HG02763 (cell line): ENCODE data around the gene RAD9A.
"Not testable (repeated sequence)": the region's sequence is repeated elsewhere in the genome, so short reads cannot be mapped to it uniquely, and the experiment has no call there.

Experiments
- ATAC-seq: cut with Tn5 transposase; IDR thresholded peaks from one replicate; pipeline ENCODE4 v1.9.1; 2021; ENCODE audit warnings: mild to moderate bottlenecking, moderate library complexity; ENCODE audit not compliant: unreplicated experiment

The RAD9A gene

DNA sequence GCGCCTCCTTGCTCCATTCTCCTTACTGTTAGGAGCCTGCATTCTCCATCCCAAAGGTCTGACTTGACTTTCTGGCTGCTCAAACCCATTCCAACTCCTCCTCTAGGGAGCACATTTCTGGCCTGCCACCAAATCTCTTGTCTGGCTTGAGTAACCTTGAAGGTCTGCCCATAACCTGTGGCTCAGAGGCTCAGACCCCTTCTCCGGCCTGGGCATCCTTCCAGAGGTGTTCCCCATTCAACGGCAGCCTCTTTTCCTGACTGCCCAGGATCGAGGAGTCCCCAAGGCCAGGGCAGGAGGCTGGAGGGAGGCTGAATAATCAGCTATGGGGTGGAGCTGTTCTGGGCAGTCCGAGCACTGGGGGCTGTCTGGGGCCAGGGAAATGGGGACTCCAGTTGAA is 2.2 kb downstream of the RAD9A start:
- no peak for ATAC-seq

DNA sequence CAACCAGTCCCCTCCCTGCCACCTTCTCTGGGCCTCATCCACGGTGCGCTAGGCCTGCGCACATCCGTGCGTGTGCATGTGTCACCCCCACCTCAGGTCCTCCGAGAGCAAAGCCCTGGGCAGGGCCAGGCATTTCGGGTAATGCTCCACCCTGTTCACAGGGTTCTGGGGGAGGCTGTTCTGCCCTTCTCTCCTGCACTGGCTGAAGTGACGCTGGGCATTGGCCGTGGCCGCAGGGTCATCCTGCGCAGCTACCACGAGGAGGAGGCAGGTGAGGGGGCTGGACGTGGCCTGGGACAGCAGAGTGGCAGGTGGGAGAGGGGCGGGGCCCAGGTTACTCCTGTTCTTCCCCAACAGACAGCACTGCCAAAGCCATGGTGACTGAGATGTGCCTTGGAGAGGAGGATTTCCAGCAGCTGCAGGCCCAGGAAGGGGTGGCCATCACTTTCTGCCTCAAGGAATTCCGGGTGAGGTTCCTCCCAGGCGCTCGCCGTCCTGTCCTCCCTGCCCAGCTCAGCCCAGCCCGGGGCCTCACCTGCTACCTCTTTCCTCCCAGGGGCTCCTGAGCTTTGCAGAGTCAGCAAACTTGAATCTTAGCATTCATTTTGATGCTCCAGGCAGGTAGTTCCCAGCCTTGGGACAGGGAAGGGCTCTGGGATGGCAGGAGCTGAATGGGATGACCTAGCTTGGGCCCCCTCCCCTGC is 3.9 kb downstream of the RAD9A start:
- no peak for ATAC-seq

DNA sequence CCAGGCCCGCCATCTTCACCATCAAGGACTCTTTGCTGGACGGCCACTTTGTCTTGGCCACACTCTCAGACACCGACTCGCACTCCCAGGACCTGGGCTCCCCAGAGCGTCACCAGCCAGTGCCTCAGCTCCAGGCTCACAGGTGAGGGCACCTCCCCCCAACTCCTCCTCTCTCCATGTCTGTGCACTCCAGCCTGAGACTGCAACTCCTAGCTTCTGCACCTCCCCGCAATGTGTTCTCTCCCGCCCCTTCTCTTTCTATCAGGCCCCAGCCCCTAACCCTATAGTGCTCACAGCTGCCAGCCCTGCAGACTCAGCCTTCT is 4.4 kb downstream of the RAD9A start:
- ATAC-seq = no peak

DNA sequence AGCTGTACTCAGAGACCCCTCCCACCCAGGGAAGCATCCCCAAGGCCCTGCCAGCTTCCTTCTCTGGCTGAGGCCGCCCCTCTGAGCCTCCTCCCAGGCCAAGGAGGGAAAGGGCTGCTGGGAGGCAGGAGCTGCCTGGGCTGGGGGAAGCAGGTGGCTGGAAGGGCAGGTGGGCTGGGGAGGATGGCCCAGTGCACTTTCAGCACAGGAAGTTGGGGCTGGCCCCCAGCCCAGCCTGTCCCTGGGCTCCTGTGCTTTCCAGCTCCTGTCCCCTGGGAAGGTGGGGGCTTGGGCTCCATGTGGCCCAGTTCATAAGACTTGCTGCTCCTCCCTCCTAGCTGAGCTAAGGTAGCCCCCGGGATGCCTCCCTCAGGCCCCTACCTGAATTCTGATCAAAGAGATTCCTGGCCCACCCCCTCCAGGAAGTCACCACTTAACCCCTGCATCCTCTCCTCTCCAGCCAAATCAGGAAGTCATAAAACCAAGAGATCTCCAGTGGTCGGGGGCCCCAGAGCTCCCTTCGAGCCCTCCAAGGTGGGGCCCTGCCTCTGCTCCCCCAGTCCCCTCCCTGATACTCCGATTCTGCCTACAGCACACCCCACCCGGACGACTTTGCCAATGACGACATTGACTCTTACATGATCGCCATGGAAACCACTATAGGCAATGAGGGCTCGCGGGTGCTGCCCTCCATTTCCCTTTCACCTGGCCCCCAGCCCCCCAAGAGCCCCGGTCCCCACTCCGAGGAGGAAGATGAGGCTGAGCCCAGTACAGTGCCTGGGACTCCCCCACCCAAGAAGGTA is 5.0 kb downstream of the RAD9A start:
- ATAC-seq = no peak

DNA sequence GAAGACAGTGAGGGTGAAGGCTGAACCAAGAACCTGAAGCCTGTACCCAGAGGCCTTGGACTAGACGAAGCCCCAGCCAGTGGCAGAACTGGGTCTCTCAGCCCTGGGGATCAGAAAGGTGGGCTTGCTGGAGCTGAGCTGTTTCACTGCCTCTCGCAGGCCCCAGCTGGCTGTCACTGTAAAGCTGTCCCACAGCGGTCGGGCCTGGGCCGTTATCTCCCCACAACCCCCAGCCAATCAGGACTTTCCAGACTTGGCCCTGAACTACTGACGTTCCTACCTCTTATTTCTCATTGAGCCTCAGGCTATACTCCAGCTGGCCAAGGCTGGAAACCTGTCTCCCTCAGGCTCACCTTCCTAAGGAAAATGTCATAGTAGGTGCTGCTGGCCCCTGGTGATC is 5.8 kb downstream of the RAD9A start:
- ATAC-seq = no peak

DNA sequence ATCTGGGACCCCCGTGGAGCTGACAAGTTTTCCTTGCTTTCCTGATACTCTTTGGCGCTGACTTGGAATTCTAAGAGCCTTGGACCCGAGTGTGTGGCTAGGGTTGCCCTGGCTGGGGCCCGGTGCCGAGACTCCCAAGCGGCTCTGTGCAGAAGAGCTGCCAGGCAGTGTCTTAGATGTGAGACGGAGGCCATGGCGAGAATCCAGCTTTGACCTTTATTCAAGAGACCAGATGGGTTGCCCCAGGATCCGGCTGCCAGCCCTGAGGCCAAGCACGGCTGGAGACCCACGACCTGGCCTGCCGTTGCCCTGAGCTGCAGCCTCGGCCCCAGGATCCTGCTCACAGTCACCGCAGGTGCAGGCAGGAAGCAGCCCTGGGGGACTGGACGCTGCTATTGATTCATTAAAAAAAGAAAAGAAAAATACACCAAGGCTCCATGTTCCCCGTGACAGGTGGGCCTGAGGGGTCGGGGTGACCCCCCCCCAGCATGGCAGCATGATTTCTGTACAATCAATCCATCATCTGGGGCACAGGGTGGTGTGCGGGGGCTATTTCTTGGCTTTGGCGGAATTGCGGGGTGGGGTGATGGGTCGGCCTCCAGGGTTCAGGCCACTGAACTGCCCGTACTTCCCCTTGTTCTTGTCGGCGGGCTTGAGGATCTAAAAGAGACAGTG is 6.3 kb downstream of the RAD9A start:
- no peak for ATAC-seq

DNA sequence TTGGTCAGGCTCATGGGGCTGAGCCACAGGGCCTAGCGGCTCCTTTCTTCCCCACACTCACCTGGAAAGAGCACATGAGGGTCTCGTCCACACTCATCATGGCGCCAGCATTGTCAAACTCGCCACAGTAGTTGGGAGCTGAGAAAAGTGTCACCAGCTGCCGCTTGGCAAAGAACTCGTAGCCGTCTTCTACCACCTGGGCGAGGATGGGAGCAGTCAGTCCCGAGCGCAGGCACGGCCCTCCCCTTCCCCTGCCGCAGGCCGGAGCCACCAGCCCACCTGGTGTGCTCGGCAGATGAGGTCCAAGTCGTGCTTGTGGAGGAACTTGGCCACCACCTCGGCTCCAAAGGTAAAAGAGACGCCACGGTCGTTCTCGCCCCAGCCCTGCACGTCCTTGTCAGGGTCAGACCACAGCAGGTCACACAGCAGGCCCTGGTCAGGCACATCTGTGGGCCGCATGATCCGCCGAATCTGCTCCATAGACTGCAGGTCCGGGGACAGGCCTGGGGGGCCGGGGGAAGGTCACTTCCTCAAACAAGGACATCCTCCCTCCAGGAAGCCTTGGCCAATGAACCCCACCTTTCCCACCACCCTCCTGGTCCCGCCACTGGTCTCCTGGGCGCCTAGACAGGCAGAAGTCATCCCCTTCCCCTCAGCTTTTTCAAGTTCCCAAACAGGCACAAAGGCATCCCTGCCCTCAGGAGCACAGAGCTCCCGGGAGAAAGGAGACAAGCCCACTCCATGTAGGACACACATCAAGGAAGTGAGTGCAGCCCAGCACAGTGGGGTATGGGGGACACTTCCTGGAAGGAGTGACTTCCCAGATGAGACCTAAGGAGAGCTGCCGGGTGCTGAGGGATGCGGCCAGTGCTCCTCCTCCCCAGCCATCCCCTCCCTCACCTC is 7.1 kb downstream of the RAD9A start:
- no peak for ATAC-seq

DNA sequence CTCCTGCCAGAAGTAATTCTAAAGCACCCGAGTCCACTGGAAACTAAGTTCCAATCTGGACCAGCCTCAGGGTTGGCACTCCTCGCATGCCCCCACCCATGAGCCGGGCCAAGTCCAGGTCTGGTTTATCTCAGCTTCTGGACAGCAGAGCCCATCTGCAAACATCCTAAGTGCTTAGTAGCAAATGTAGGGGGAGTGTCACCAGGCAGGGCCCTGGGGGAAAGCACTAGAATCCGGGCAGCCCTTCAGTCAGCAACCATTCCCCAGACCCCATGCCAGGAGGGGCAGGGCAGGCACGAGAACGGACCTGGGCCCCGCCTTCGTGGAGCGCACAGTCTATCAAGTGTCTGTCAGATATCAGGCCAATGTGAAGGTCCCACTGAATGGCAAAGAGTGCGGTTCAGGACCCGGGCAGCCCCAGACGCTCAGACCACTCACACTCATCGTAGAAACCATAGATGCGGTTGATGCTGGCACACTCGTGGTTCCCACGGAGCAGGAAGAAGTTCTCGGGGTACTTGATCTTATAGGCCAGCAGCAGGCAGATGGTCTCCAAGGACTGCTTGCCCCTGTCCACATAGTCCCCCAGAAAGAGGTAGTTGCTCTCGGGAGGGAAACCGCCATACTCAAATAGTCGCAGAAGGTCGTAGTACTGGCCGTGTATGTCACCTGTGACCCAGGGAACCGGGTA is 8.6 kb downstream of the RAD9A start:
- no peak for ATAC-seq

DNA sequence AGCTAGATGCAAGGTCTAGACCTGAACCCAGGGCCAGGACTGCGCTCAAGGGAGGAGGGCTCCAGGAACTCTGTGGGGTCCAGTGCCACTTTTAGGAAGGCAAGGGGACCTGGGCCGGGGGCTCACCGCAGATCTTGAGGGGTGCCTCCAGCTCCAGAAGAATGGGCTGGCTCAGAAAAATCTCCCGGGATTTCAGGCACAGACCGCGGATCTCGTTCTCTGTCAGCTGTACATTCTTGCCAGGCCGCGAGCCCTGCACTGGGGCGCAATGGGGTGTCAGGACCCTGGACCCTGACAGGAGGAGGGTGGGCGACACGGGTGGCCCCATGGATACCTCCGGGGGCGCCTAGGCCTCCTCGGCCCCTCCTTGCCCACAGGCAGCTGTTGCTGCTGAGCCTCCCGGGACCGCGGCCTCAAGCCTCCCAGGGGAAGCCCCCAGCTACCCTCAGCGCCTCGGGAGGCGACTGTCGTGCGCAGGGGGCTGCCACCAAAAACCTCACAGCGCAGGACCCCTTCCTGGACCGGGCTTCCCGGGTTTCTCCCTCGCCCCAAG is 9.2 kb downstream of the RAD9A start:
- peak; percentile 8 for ATAC-seq

DNA sequence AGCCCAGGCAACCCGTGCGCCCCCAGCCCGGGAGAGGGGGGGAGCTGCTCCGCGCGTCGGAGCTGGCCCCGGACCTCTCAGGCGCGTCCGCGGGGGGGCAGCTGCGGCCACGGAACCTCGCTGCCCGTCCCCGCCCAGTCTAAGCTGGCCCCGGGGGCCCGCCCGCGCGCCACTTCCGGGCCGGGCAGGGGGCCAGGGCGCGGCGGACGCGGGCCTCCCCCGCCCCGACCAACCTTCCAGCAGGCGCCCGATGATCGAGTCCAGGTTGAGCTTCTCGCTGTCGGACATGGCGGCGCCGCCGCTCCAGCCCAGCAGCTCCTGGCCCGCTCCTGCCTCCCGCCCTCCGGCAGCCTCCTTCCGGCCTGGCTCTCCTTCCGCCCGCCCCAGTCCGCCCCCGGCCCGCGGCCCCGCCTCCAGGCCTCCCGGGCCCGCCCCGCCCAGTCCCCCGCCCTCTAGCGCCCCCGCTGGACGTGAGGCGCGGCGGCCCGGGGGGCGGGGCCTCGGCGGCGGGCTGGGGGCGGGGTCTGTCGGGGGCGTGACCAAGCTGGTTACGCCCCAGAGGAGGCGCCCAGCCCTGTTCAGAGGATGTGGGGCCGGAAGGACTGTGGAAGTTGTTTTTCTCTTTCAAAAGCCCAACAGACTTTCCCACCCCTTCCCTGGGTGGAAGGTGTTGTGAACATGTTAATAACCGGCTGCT is 9.9 kb downstream of the RAD9A start, which contains the start of gene PPP1CA:
TSS of gene PPP1CA (minus strand) at position 364 of the 697 bp plus-strand sequence. CDS start at position 288, 76 bp downstream.
- peak; percentile 67 for ATAC-seq

DNA sequence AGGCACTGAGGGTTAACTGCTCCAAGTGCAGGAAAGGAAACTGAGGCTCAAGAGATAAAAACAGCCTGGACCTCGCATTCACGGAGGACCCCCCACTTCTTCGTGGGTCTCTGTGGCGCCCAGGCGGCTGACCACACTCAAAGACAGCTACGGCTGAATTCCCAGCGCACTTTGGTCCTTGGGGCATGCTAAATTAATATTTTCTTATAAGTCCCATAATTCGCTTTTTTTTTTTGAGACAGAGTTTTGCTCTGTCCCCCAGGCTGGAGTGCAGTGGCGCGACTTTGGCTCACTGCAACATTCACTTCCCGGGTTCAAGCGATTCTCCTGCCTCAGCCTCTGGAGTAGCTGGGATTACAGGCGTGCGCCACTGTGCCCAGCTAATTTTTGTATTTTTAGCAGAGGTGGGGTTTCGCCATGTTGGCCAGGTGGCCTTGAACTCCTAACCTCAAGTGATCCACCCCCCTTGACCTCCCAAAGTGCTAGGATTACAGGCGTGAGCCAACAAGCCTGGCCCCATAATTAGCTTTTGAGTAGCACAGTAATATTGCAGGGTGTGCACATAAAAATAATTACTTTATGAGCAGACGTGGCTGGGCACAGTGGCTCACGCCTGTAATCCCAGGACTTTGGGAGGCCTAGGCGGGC is 10.5 kb downstream of the RAD9A start:
- ATAC-seq = not testable (repeated sequence)

DNA sequence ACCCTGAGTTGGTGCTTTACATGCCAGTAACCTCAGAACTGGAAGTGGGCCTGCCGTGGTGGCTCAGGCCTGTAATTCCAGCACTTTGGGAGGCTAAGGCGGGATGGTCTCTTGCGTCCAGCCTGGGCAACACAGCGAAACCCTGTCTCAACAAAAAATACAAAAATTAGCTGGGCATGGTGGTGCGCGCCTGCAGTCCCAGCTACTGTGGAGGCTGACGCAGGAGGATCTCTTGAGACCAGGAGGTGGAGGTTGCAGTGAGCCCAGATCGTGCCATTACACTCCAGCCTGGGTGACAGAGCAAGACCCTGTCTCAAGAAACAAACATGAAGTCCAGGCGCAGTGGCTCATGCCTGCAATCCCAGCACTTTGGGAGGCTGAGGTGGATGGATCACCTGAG is 11.3 kb downstream of the RAD9A start:
- not testable (repeated sequence) for ATAC-seq

DNA sequence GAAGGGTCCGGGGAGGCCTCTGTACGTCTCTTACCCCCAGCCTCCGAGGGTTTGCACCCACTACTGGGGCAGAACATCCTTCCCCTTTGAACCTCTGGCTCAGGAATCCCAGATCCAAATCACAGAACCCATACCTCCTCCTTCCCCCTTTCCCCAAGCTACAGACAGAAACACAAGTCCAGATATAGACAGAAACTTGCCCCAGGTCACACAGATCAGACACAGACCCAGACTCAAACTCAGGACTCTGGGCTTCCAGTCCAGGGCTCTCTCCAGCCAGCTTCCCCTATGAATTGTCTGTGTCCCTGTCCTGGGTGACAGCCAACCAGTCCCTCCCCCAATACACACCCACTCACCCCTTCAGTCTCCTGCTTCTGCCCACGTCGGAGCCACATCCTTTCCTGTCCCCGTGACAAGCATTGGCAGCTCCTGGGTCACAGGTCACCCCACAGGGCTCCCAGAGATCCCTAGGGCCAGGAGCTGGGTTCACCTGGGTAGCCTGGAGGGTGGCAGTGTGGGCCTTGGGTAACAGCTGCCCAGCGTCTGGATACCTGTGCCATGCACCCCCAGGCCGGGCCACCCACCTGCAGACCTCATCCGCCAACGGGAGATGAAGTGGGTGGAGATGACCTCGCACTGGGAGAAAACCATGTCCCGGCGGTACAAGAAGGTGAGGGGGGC is 12.9 kb downstream of the RAD9A start:
- ATAC-seq = no peak

DNA sequence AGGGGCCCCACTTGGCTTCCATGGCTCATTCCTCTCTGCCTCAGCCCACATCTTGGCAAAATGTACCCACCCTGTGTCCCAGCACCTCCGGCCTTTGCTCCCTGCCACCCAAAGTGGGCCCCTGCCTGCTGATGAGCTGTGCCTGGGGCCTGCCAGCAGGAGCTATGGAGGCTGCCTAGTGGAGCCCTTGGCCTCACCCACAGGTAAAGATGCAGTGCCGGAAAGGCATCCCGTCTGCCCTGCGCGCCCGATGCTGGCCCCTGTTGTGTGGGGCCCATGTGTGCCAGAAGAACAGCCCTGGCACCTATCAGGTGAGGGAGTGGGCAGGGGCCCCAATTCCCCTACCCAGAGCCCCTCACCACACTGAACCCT is 13.4 kb downstream of the RAD9A start:
- ATAC-seq = no peak

DNA sequence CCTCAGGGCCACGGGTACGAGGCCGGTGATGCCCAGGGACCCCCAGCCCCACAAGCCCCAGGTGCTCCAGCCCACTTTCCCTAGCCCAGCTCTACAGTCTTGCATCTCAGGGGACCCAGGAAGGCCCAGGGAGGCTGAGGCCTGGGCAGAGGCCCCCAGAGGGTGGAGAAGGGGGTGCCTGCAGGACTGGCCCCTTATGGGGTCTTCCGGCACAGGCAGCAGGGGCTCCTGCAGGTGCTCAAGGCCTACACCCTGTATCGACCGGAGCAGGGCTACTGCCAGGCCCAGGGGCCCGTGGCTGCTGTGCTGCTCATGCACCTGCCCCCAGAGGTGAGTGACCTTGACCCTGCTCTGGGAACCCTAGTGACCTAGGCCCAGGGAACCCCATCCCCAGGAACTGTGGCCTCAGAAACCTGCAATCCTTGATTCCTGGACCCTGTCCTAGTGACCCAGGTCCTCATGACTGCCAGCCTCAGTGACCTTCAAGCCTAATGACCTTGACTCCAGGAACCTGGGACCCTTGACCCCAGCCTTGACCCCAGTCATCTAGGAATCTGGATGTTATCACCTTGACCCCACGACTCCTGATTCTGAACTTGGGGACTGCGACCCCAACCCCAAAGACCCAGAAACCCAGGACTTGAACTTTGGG is 14.0 kb downstream of the RAD9A start:
- no peak for ATAC-seq

DNA sequence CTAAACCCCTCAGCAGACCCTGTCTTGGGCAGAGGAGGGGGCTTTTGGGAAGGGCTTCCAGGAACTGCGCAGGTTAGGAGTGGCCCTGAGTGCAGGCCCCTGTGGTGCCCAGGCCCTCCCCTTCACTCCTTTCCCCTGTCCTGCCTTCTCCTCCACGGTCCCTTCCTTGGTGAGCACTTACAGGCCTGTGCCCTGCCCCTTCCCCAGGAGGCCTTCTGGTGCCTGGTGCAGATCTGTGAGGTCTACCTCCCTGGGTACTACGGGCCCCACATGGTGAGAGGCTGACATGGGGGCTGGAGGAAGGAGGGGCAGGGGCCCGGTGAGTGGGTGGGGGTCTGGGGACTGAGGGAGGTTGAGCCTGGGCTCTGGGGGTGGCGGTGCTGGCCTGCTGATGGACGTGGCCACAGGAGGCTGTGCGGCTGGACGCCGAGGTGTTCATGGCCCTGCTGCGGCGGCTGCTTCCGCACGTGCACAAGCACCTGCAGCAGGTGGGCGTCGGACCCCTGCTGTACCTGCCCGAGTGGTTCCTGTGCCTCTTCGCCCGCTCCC is 14.7 kb downstream of the RAD9A start:
- no peak for ATAC-seq

DNA sequence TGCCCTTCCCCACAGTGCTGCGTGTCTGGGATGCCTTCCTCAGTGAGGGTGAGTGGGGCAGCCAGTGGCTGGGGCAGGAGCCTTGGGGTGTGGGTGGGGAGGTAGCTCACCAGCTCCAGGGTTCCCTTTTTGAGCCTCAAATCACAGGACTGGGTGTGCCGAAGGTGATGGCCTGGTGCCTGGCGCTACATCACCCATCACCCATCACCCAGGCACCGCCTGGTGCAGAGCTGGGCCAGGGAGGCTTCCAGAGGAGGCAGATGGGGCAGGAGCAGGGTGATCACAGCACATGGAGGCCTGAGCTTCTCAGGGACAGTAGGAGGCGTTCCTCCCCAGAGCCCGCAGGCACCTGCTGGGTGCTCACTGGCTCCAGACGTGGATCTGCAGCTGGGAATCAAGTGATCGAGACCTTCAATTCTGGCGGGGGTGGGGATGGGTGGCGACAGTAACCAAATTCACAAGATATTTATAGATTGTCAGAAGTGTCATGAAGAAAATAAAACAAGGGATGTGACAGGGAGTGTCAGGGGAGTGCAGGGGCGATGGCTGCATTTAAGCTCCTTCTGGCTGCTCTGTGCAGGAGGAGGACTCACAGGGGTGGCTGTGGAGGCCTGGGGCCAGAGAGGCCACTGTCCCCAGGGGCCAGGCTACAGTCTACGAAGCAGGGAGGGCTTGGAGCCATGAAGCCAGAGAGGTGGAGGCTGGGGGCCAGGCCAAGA is 15.3 kb downstream of the RAD9A start:
- no peak for ATAC-seq
